GM12872 (cell line): ENCODE measurements around the gene GYG1.

Source experiments
- CTCF ChIP-seq: IDR thresholded peaks from 3 replicates; pipeline ENCODE4 v1.5.1; 2011; ENCODE audit warnings: low read depth, mild to moderate bottlenecking, low read length, moderate library complexity; ENCODE audit not compliant: insufficient read depth

Gene GYG1

GRCh38 chr3:149001727-149002126 lies 10.4 kb downstream of the GYG1 start:
- TF ChIP-seq CTCF, result no peak

- no peak for TF ChIP-seq CTCF
These were observed 12.4 kb downstream of the GYG1 start for GRCh38 chr3:149003653-149004305.

- TF ChIP-seq CTCF, result no peak
These were observed 13.3 kb downstream of the GYG1 start for GRCh38 chr3:149004622-149005021.

GRCh38 chr3:149005416-149005815 lies 14.1 kb downstream of the GYG1 start:
- TF ChIP-seq CTCF, result no peak

GRCh38 chr3:149007567-149008257 lies 16.4 kb downstream of the GYG1 start:
- no peak for TF ChIP-seq CTCF

- no peak for TF ChIP-seq CTCF
These were observed 18.4 kb downstream of the GYG1 start for GRCh38 chr3:149009732-149010131.

- no peak for TF ChIP-seq CTCF
These were observed 19.2 kb downstream of the GYG1 start for GRCh38 chr3:149010504-149010951.
